HepG2 (cell line): ENCODE results near the gene ZNF225. TPM values are rescaled to one million over a fixed set of nuclear protein-coding genes. Genes with fewer than 3 reads are reported as not detected.
A peak's percentile ranks its signal among the peaks of the same experiment; 100 is the strongest.

Experiments used
- CERS6 ChIP-seq: sonication (generic); formaldehyde crosslinking; IDR thresholded peaks from 2 replicates; pipeline ENCODE4 v1.5.0; 2020; ENCODE audit warnings: missing genetic modification reagents
- CREM ChIP-seq, 2 experiments: sonication (generic) in 1 of 2; formaldehyde crosslinking in 1 of 2; IDR thresholded peaks; 2 replicates each; pipeline versions ENCODE4 v1.4.0 to v1.6.1; 2016 to 2020; ENCODE audit warnings: antibody characterized with exemption in 1 of 2, mild to moderate bottlenecking in 1 of 2, missing genetic modification reagents in 1 of 2
- PBX3 ChIP-seq: sonication (generic); formaldehyde crosslinking; IDR thresholded peaks from 2 replicates; pipeline ENCODE4 v1.8.1; 2023; ENCODE audit warnings: missing genetic modification reagents, inconsistent platforms, borderline replicate concordance
- POGK ChIP-seq: sonication (generic); formaldehyde crosslinking; conservative IDR thresholded peaks from 2 replicates; pipeline ENCODE4 v1.8.0; 2022; ENCODE audit warnings: mild to moderate bottlenecking, moderate library complexity, missing genetic modification reagents
- PRDM15 ChIP-seq: sonication (generic); formaldehyde crosslinking; IDR thresholded peaks from 2 replicates; pipeline ENCODE4 v1.4.0; 2020; ENCODE audit warnings: missing genetic modification reagents
- SALL2 ChIP-seq: sonication (generic); formaldehyde crosslinking; IDR thresholded peaks from 2 replicates; pipeline ENCODE4 v1.8.1; 2023; ENCODE audit warnings: mild to moderate bottlenecking, missing genetic modification reagents, inconsistent platforms
- SRF ChIP-seq: IDR thresholded peaks from 2 replicates; pipeline ENCODE4 v1.6.1; 2011; ENCODE audit warnings: mild to moderate bottlenecking, low read depth, low read length, moderate library complexity
- TARDBP ChIP-seq: sonication (generic); formaldehyde crosslinking; IDR thresholded peaks from 2 replicates; pipeline ENCODE4 v1.8.0; 2022; ENCODE audit warnings: mild to moderate bottlenecking, missing genetic modification reagents
- ZBTB34 ChIP-seq: sonication (generic); formaldehyde crosslinking; IDR thresholded peaks from 2 replicates; pipeline ENCODE4 v1.8.0; 2022; ENCODE audit warnings: mild to moderate bottlenecking, missing genetic modification reagents
- ZBTB42 ChIP-seq: sonication (generic); formaldehyde crosslinking; IDR thresholded peaks from 2 replicates; pipeline ENCODE4 v1.5.0; 2020; ENCODE audit warnings: mild to moderate bottlenecking, missing genetic modification reagents
- ZKSCAN1 ChIP-seq: fragments of 150-350 bp; IDR thresholded peaks from 2 replicates; pipeline ENCODE4 v1.6.1; 2014; ENCODE audit warnings: low read length
- ZKSCAN8 ChIP-seq: IDR thresholded peaks from 2 replicates; pipeline ENCODE4 v1.6.1; 2016; ENCODE audit warnings: borderline replicate concordance, missing genetic modification reagents, missing compliant biosample characterization
- ZNF275 ChIP-seq: sonication (generic); formaldehyde crosslinking; IDR thresholded peaks from 2 replicates; pipeline ENCODE4 v1.8.0; 2022; ENCODE audit warnings: missing genetic modification reagents, mild to moderate bottlenecking, inconsistent platforms, borderline replicate concordance
- ZNF292 ChIP-seq: sonication (generic); formaldehyde crosslinking; IDR thresholded peaks from 2 replicates; pipeline ENCODE4 v1.8.1; 2022; ENCODE audit warnings: mild to moderate bottlenecking, low read depth, missing genetic modification reagents, borderline replicate concordance
- ZNF614 ChIP-seq: IDR thresholded peaks from 2 replicates; pipeline ENCODE4 v1.6.1; 2018; ENCODE audit warnings: missing biosample characterization, missing genetic modification reagents, inconsistent platforms, borderline replicate concordance
- ZNF7 ChIP-seq: IDR thresholded peaks from 2 replicates; pipeline ENCODE4 v1.6.1; 2016; ENCODE audit warnings: missing biosample characterization, missing genetic modification reagents
- polyA plus RNA-seq, 8 experiments: library from polyadenylated mRNA; depleted of rRNA in 3 of 8; stranded (reverse) in 7 of 8; unstranded in 1 of 8; fragments of >200 nt; fragmentation: Illumina TruSeq in 4 of 8; extraction: Trizol in 4 of 8; gene quantifications; 2 replicates each; pipeline versions ENCODE4 v1.2.1 to v1.2.3, GENCODE V29; 2011 to 2016; ENCODE audit warnings: low read depth in 4 of 8, missing spikeins in 1 of 8, mixed read lengths in 1 of 8; ENCODE audit not compliant: insufficient read depth in 1 of 8
- total RNA-seq, 5 experiments: library from RNA; depleted of rRNA; stranded (reverse); fragments of >200 nt; fragmentation: Illumina TruSeq; extraction: Trizol; gene quantifications; 2 replicates each; pipeline ENCODE4 v1.2.3, GENCODE V29; 2016; ENCODE audit warnings: low read depth in 1 of 5

ZNF225 gene
- total and polyA plus RNA-seq, 2 of the 13 experiments (the other 11 are each of a cell fraction or from before 2014, with no cell fraction given) = 0.87 to 3.3 TPM

- TF ChIP-seq ZBTB42 (CRISPR knock-in tag) = no peak
- TF ChIP-seq POGK = no peak
- TF ChIP-seq ZNF292 (CRISPR knock-in tag) = 0 out of 2 replicates have a peak, but pooled peaks have one; percentile 37
- TF ChIP-seq ZNF7 (CRISPR knock-in tag) = no peak
- TF ChIP-seq CREM (IDR thresholded peaks at IDR 0.05) = peak; percentile 99
- TF ChIP-seq CREM (CRISPR knock-in tag; IDR thresholded peaks at IDR 0.05) = no peak
- TF ChIP-seq TARDBP (CRISPR knock-in tag) = peak; percentile 79
- no peak for TF ChIP-seq ZNF275
- TF ChIP-seq ZKSCAN1 = no peak
- no peak for TF ChIP-seq ZBTB34
- TF ChIP-seq ZKSCAN8 = no peak
- TF ChIP-seq SALL2 (CRISPR knock-in tag) = no peak
- no peak for TF ChIP-seq CERS6 (CRISPR knock-in tag)
- no peak for TF ChIP-seq PBX3 (CRISPR knock-in tag)
- TF ChIP-seq SRF = 0 out of 2 replicates have a peak, but pooled peaks have one; percentile 37
- TF ChIP-seq ZNF614 (CRISPR knock-in tag) = no peak
- TF ChIP-seq PRDM15 (CRISPR knock-in tag) = no peak
Measured at GRCh38 chr19:44093931-44094765, 19.1 kb upstream of the ZNF225 start, which contains the start of gene ZNF224 (continued).
